Measurements from ENCODE around the gene CPNE7. TPM values are rescaled to one million over a fixed set of nuclear protein-coding genes. Genes with fewer than 3 reads are reported as not detected.

The CPNE7 gene
- total and polyA plus RNA-seq, 2 of the 13 experiments (the other 11 are each of a cell fraction or from before 2014, with no cell fraction given), result 0.59 TPM; not detected in 1

DNA sequence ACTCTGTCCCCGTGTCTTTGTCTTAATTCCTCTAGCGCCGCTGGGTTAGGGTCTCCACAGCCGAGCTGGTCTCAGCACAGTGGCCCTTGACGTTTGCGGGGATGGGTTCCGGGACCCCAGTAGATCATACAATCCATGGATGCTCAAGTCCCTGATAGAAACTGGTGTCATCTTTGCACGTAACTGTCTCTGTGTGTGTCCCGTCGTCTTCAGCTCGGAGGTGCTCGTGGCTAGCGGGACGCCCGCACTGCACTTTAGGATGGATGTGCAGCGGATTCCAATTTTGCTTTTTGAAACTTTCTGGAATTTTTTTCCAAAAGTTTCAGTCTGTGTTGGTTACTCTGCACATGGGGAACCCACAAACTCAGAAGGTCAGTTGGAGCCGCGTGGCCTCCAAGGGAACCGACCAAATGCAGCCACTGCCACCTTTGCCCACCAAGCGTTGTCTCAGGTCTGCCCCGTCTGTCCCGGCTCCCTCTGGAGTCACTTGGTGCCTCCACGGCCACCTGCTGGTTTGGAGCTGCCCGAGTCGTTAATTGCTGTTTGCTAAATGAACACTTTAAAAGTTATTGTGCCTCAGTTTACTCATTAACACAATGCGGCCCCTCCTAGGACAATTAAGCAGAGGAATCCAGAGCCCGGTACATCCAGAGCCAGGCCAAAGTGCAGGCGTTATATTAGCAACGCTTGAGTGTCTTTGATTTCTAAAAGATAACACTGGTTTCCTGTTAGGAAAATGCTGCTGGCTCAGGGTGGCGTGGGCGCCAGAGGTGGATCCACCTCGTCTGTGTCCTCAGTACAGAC lies 32.6 kb downstream of the CPNE7 start (continued):
- TF ChIP-seq, protein P1, sequence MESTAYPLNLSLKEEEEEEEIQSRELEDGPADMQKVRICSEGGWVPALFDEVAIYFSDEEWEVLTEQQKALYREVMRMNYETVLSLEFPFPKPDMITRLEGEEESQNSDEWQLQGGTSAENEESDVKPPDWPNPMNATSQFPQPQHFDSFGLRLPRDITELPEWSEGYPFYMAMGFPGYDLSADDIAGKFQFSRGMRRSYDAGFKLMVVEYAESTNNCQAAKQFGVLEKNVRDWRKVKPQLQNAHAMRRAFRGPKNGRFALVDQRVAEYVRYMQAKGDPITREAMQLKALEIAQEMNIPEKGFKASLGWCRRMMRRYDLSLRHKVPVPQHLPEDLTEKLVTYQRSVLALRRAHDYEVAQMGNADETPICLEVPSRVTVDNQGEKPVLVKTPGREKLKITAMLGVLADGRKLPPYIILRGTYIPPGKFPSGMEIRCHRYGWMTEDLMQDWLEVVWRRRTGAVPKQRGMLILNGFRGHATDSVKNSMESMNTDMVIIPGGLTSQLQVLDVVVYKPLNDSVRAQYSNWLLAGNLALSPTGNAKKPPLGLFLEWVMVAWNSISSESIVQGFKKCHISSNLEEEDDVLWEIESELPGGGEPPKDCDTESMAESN (CRISPR knock-in tag; conservative IDR thresholded peaks at IDR 0.05), result no peak
- TF ChIP-seq, protein P2, sequence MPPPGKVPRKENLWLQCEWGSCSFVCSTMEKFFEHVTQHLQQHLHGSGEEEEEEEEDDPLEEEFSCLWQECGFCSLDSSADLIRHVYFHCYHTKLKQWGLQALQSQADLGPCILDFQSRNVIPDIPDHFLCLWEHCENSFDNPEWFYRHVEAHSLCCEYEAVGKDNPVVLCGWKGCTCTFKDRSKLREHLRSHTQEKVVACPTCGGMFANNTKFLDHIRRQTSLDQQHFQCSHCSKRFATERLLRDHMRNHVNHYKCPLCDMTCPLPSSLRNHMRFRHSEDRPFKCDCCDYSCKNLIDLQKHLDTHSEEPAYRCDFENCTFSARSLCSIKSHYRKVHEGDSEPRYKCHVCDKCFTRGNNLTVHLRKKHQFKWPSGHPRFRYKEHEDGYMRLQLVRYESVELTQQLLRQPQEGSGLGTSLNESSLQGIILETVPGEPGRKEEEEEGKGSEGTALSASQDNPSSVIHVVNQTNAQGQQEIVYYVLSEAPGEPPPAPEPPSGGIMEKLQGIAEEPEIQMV (CRISPR knock-in tag; IDR thresholded peaks at IDR 0.05; ENCODE audit: low read depth), result no peak
- TF ChIP-seq JUN (CRISPR knock-in tag; IDR thresholded peaks at IDR 0.05) (no peak), ZNF646 (CRISPR knock-in tag; IDR thresholded peaks at IDR 0.05) (no peak), NBN (conservative IDR thresholded peaks at IDR 0.05) (no peak), ZNF205 (CRISPR knock-in tag; IDR thresholded peaks at IDR 0.05) (no peak), ZBTB3 (CRISPR knock-in tag; IDR thresholded peaks at IDR 0.05; ENCODE audit: borderline replicate concordance, low read depth) (no peak), ZNF766 (CRISPR knock-in tag; IDR thresholded peaks at IDR 0.05; ENCODE audit: borderline replicate concordance) (no peak), ZNF619 (CRISPR knock-in tag; IDR thresholded peaks at IDR 0.05) (no peak), ZNF20 (CRISPR knock-in tag; IDR thresholded peaks at IDR 0.05) (no peak)
- TF ChIP-seq, protein P3, sequence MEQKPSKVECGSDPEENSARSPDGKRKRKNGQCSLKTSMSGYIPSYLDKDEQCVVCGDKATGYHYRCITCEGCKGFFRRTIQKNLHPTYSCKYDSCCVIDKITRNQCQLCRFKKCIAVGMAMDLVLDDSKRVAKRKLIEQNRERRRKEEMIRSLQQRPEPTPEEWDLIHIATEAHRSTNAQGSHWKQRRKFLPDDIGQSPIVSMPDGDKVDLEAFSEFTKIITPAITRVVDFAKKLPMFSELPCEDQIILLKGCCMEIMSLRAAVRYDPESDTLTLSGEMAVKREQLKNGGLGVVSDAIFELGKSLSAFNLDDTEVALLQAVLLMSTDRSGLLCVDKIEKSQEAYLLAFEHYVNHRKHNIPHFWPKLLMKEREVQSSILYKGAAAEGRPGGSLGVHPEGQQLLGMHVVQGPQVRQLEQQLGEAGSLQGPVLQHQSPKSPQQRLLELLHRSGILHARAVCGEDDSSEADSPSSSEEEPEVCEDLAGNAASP (CRISPR knock-in tag; IDR thresholded peaks at IDR 0.05; ENCODE audit: borderline replicate concordance), result no peak

All from HepG2 (cell line).